Measurements from ENCODE around the gene TMEM167A.

TMEM167A gene

DNA sequence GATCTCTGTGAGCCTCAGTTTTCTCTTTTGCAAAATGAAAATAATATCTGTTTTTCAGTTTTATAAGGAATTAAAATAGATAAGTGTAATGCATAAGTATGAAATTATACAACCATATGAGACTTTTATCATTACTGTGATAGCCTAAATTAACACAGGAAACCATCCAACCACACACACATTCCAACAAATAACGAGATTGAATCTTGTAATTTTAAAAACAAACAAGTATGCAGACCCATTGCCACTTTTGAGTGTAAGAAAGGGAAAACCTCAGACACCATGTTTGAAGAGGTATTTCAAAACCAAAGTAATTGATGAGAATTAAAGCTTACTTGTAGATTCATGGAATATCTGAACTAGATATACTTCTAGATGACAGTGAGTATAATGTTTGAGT is 32.2 kb upstream of the TMEM167A start:
- no peak overlapping the region for H3K27ac ChIP-seq
- TF ChIP-seq, protein P1, sequence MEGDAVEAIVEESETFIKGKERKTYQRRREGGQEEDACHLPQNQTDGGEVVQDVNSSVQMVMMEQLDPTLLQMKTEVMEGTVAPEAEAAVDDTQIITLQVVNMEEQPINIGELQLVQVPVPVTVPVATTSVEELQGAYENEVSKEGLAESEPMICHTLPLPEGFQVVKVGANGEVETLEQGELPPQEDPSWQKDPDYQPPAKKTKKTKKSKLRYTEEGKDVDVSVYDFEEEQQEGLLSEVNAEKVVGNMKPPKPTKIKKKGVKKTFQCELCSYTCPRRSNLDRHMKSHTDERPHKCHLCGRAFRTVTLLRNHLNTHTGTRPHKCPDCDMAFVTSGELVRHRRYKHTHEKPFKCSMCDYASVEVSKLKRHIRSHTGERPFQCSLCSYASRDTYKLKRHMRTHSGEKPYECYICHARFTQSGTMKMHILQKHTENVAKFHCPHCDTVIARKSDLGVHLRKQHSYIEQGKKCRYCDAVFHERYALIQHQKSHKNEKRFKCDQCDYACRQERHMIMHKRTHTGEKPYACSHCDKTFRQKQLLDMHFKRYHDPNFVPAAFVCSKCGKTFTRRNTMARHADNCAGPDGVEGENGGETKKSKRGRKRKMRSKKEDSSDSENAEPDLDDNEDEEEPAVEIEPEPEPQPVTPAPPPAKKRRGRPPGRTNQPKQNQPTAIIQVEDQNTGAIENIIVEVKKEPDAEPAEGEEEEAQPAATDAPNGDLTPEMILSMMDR (conservative IDR thresholded peaks at IDR 0.05) = no peak

DNA sequence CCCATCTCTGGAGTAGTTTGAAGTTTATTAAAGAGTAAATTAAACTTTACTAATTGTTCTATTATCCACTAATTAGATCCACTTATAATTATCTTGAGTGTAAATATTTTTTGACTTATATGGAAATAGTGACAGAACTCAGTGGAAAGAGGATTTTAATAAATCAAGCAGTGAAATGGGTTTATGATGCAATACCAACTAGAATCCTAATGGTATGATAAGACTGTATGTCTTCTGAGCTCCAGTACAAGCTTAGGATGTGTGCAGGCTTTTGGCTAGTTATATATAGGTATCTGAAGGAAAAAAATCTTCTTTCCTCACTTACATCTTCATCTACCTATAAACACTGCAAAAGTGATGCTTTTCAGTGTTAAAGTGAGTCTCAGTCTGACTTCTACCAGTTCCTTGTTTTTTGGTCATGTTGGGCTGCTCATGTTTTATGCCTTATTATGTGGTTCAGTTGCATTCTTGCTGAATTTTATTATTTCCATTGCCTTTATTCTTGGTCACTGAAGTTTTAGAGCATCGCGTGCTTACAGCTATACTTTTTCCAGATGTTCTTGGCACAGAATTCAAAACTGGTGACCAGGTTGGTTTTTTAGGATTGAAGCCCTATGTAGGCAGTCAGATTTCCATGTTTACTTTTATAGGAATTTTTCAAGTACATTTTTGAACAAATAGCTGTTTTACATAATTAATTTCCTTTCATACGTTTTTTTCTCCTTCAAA is 30.7 kb upstream of the TMEM167A start:
- TF ChIP-seq, protein P1 (conservative IDR thresholded peaks at IDR 0.05) = no peak
- no peak overlapping the region for H3K27ac ChIP-seq

DNA sequence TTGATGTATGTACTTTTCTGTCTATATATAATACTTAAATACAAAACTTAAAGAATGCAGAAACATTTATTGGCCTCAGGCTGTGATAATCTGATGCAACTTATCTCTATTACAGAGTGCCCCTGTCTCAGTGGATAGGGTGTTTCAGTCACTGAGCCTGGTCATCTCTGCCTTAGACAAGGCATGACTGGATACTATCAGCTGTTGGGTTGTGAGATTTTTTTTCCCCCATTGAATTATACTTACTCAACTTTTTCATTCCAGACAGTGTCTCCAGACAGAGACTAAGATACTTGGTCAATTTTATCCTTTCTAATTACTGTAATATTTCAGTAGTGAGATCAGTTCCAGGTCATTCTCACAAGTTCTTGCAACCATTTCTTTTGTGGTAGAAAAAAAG is 26.8 kb upstream of the TMEM167A start:
- TF ChIP-seq, protein P1 (conservative IDR thresholded peaks at IDR 0.05) = no peak
- no peak overlapping the region for H3K27ac ChIP-seq

DNA sequence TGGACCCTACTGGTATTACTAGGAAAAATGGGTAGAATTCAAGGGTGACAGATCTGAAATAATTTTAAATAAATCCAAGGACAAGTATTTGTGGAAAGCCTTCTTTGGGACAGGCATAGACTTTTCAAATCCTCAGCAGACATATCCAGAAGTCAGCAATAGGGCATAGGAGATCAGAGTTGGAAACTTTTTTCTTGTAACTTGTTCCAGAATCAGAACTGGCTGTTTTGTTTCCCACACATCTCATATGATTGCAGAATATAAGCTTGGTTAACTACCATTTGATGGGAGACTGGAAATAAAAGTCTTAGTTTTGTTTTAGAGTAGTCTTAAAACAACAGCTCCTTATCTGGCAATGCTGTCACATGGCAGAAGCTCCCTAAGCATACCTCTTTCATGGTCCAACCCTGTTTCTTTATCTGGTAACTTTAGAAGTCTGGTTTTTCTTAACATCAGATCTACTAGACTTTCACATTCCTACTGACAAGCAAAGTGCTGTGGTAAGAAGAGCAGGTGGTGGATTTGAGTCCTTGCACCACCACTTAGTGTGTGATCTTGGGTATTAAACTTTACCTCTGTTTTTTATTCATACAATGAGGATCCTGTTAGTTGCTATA is 25.3 kb upstream of the TMEM167A start:
- no peak overlapping the region for H3K27ac ChIP-seq
- TF ChIP-seq, protein P1 (conservative IDR thresholded peaks at IDR 0.05) = no peak

DNA sequence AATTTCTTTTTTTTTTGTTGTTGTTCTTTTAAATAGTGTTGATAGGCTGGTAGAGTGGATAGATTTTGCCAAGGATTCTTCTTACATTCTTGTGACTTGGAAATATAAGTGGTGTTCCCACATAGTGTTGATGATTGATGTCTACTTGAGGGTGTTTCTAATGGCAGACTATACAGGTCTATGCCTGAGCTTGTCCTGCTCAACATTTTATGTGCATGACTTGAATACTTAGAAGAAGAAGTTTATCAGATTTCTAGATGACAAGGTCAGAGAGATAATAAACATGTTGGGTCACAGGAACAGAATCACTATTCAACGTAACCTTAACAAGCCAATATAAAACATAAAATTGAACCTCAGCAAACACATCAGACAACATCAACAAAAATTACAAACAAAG is 24.3 kb upstream of the TMEM167A start:
- TF ChIP-seq, protein P1 (conservative IDR thresholded peaks at IDR 0.05) = no peak
- no peak overlapping the region for H3K27ac ChIP-seq

DNA sequence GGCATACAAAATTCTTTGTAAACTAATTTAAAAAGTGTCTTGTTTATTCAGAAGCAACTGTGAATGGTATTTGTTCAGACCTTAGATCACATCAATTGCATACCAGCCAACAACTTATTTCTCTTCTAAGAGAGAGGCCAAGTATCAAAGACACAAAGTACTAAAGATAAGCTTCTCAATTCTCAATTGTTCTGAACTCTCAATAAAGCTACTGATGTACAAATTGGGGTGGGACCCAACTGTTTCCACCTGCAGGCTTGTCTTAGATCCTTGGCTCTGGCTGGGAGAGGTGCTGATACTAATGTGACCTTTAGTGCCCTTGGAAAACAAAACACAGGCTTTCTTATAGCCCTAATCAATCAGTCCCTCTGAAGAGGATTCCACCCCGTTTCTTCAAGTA is 22.3 kb upstream of the TMEM167A start:
- TF ChIP-seq, protein P1 (conservative IDR thresholded peaks at IDR 0.05) = no peak
- H3K27ac ChIP-seq = no peak overlapping the region

DNA sequence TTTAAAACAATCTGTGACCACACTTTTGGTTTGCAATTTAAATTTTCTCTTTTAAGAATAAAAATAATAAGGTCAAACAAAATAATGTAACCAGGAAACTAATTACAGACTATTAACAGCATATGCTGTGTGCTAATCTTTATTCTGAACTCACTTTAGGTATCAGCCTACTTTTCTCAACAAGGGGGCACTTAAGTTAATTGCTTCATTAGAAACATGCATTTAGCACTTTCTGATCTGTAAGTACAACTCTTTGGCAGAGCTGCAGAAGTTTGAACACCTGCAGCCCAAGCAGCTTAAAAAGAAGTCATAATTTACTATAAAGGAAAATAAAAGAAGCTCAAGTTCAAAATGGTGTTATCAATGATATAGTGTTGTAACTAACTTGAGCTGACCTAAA is 21.8 kb upstream of the TMEM167A start:
- TF ChIP-seq, protein P1 (conservative IDR thresholded peaks at IDR 0.05) = no peak
- no peak overlapping the region for H3K27ac ChIP-seq

Measured in VCaP (cell line).